ENCODE measurements around the gene ERI2. TPM values are rescaled to one million over a fixed set of nuclear protein-coding genes. Genes with fewer than 3 reads are reported as not detected.

Gene ERI2
- 11.4 and 13.9 TPM in 2 replicates for total RNA-seq

GRCh38 chr16:20806168-20807050 is at the start of gene ERI2, which contains the start of gene REXO5:
Gene ERI2, minus strand, starts transcription at chr16:20806472. Its CDS starts 42 bp downstream, at chr16:20806430.
Gene REXO5, plus strand, starts transcription at chr16:20806527. Its CDS starts 427 bp downstream, at chr16:20806954.

GRCh38 chr16:20763461-20764232 is 42.6 kb downstream of the ERI2 start, which contains the start of gene ACSM3:
Gene ACSM3, plus strand, starts transcription at chr16:20764014. Its CDS starts 6,021 bp downstream, at chr16:20770035.

Other genes starting within 250 kb of the ERI2 start
- 0.43 TPM in 2 replicates for gene ACSM2B, start 230.1 kb downstream of the ERI2 start, total RNA-seq
- gene ACSM1, start 108.8 kb downstream of the ERI2 start, total RNA-seq = 0.09 TPM in 1 of 2 replicates, not detected in the other
- gene THUMPD1, start 64.7 kb downstream of the ERI2 start, total RNA-seq = 76.0 and 84.6 TPM in 2 replicates
- gene ACSM3, start 42.5 kb downstream of the ERI2 start, total RNA-seq = not detected in 2 replicates
- gene REXO5, start 55 bp upstream of the ERI2 start, total RNA-seq = 2.2 and 3.7 TPM in 2 replicates
- 17.1 and 20.2 TPM in 2 replicates for gene DCUN1D3, start 93.9 kb upstream of the ERI2 start, total RNA-seq
- 45.2 and 54.7 TPM in 2 replicates for gene LYRM1, start 94.3 kb upstream of the ERI2 start, total RNA-seq